HepG2 (cell line): ENCODE results near the gene SRSF1. TPM values are rescaled to one million over a fixed set of nuclear protein-coding genes. Genes with fewer than 3 reads are reported as not detected.

Experiments used
- FOXO1 ChIP-seq: sonication (generic); formaldehyde crosslinking; IDR thresholded peaks from 2 replicates; pipeline ENCODE4 v1.4.0; 2020; ENCODE audit warnings: missing genetic modification reagents
- HCFC1 ChIP-seq: fragments of 150-350 bp; IDR thresholded peaks from 2 replicates; pipeline ENCODE4 v1.6.1; 2014; ENCODE audit warnings: low read depth, low read length
- HES4 ChIP-seq: sonication (generic); formaldehyde crosslinking; IDR thresholded peaks from 2 replicates; pipeline ENCODE4 v1.9.0; 2021; ENCODE audit warnings: mild to moderate bottlenecking, missing genetic modification reagents, borderline replicate concordance
- MAZ ChIP-seq, 2 experiments: sonication (generic) in 1 of 2; formaldehyde crosslinking in 1 of 2; IDR thresholded peaks; 2 replicates each; pipeline versions ENCODE4 v1.5.0 to v1.6.1; 2012 to 2020; ENCODE audit warnings: low read depth in 2 of 2, mild to moderate bottlenecking in 2 of 2, borderline replicate concordance in 1 of 2, improper control_type of control experiment in 1 of 2, low read length in 1 of 2, missing genetic modification reagents in 1 of 2, moderate library complexity in 1 of 2
- MIXL1 ChIP-seq: IDR thresholded peaks from 2 replicates; pipeline ENCODE4 v1.6.1; 2016
- ZNF121 ChIP-seq: sonication (generic); formaldehyde crosslinking; IDR thresholded peaks from 2 replicates; pipeline ENCODE4 v1.5.0; 2020; ENCODE audit warnings: mild to moderate bottlenecking, missing genetic modification reagents
- ZNF331 ChIP-seq: sonication (generic); formaldehyde crosslinking; IDR thresholded peaks from 2 replicates; pipeline ENCODE4 v1.4.0; 2020; ENCODE audit warnings: missing genetic modification reagents
- ZNF33A ChIP-seq: sonication (generic); formaldehyde crosslinking; IDR thresholded peaks from 2 replicates; pipeline ENCODE4 v1.5.1; 2020; ENCODE audit warnings: missing genetic modification reagents, mild to moderate bottlenecking, moderate library complexity, borderline replicate concordance
- ZNF547 ChIP-seq: sonication (generic); formaldehyde crosslinking; IDR thresholded peaks from 2 replicates; pipeline ENCODE4 v1.5.1; 2020; ENCODE audit warnings: mild to moderate bottlenecking, missing genetic modification reagents
- ZNF737 ChIP-seq: sonication (generic); formaldehyde crosslinking; IDR thresholded peaks from 2 replicates; pipeline ENCODE4 v1.5.0; 2020; ENCODE audit warnings: missing genetic modification reagents, mild to moderate bottlenecking, borderline replicate concordance
- polyA plus RNA-seq, 8 experiments: library from polyadenylated mRNA; depleted of rRNA in 3 of 8; stranded (reverse) in 7 of 8; unstranded in 1 of 8; fragments of >200 nt; fragmentation: Illumina TruSeq in 4 of 8; extraction: Trizol in 4 of 8; gene quantifications; 2 replicates each; pipeline versions ENCODE4 v1.2.1 to v1.2.3, GENCODE V29; 2011 to 2016; ENCODE audit warnings: low read depth in 4 of 8, missing spikeins in 1 of 8, mixed read lengths in 1 of 8; ENCODE audit not compliant: insufficient read depth in 1 of 8
- total RNA-seq, 5 experiments: library from RNA; depleted of rRNA; stranded (reverse); fragments of >200 nt; fragmentation: Illumina TruSeq; extraction: Trizol; gene quantifications; 2 replicates each; pipeline ENCODE4 v1.2.3, GENCODE V29; 2016; ENCODE audit warnings: low read depth in 1 of 5
- TF ChIP-seq, protein P1 (sequence below): fragments of 450-650 bp; IDR thresholded peaks from 2 replicates; pipeline ENCODE4 v1.6.1; 2017; ENCODE audit warnings: mild to moderate bottlenecking
- TF ChIP-seq, protein P2 (sequence below): sonication (generic); formaldehyde crosslinking; IDR thresholded peaks from 2 replicates; pipeline ENCODE4 v1.5.0; 2020; ENCODE audit warnings: mild to moderate bottlenecking, missing genetic modification reagents
- TF ChIP-seq, protein P3 (sequence below): IDR thresholded peaks from 2 replicates; pipeline ENCODE4 v1.6.1; 2016
- TF ChIP-seq, protein P4 (sequence below): IDR thresholded peaks from 2 replicates; pipeline ENCODE4 v1.6.1; 2016; ENCODE audit warnings: low read depth, control low read depth

Gene SRSF1
- total and polyA plus RNA-seq, 2 of the 13 experiments (the other 11 are each of a cell fraction or from before 2014, with no cell fraction given): 142 to 445 TPM

DNA sequence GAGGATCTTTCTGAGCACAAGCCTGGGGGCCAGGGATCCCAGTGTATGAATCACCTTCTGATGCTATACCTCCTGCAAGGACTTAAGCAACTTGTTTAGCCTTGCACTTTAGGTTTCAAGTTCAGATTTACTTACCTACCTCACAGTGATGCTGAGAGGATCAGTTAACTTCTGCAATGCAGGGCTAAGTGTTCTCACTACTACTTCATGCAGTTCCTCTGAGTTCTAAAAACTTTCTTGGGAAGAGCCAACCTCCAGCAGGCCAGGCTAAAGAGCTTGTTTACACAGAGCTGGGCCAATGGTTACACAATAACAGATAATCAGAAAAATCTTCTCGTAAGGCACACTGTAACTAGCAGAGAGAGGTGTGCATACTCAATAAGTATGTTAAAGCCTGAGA lies 32.0 kb downstream of the SRSF1 start (continued):
- TF ChIP-seq, protein P1, sequence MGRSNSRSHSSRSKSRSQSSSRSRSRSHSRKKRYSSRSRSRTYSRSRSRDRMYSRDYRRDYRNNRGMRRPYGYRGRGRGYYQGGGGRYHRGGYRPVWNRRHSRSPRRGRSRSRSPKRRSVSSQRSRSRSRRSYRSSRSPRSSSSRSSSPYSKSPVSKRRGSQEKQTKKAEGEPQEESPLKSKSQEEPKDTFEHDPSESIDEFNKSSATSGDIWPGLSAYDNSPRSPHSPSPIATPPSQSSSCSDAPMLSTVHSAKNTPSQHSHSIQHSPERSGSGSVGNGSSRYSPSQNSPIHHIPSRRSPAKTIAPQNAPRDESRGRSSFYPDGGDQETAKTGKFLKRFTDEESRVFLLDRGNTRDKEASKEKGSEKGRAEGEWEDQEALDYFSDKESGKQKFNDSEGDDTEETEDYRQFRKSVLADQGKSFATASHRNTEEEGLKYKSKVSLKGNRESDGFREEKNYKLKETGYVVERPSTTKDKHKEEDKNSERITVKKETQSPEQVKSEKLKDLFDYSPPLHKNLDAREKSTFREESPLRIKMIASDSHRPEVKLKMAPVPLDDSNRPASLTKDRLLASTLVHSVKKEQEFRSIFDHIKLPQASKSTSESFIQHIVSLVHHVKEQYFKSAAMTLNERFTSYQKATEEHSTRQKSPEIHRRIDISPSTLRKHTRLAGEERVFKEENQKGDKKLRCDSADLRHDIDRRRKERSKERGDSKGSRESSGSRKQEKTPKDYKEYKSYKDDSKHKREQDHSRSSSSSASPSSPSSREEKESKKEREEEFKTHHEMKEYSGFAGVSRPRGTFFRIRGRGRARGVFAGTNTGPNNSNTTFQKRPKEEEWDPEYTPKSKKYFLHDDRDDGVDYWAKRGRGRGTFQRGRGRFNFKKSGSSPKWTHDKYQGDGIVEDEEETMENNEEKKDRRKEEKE: no peak
- TF ChIP-seq MAZ (IDR thresholded peaks at IDR 0.05; ENCODE audit: borderline replicate concordance, low read depth, low read length): no peak
- no peak for TF ChIP-seq MAZ (CRISPR knock-in tag; IDR thresholded peaks at IDR 0.05; ENCODE audit: low read depth)
- no peak for TF ChIP-seq ZNF737 (CRISPR knock-in tag)
- peak; percentile 71; the same call in 1 of the 2 replicates for TF ChIP-seq MIXL1 (CRISPR knock-in tag)
- peak; percentile 84; the same call in 1 of the 2 replicates for TF ChIP-seq ZNF331 (CRISPR knock-in tag)
- TF ChIP-seq ZNF33A (CRISPR knock-in tag): no peak
- TF ChIP-seq, protein P2, sequence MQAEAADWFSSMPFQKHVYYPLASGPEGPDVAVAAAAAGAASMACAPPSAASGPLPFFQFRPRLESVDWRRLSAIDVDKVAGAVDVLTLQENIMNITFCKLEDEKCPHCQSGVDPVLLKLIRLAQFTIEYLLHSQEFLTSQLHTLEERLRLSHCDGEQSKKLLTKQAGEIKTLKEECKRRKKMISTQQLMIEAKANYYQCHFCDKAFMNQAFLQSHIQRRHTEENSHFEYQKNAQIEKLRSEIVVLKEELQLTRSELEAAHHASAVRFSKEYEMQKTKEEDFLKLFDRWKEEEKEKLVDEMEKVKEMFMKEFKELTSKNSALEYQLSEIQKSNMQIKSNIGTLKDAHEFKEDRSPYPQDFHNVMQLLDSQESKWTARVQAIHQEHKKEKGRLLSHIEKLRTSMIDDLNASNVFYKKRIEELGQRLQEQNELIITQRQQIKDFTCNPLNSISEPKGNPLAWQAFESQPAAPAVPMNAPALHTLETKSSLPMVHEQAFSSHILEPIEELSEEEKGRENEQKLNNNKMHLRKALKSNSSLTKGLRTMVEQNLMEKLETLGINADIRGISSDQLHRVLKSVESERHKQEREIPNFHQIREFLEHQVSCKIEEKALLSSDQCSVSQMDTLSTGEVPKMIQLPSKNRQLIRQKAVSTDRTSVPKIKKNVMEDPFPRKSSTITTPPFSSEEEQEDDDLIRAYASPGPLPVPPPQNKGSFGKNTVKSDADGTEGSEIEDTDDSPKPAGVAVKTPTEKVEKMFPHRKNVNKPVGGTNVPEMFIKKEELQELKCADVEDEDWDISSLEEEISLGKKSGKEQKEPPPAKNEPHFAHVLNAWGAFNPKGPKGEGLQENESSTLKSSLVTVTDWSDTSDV (CRISPR knock-in tag): no peak
- TF ChIP-seq HES4: no peak
- TF ChIP-seq HCFC1: no peak
- TF ChIP-seq ZNF547 (CRISPR knock-in tag): 0 out of 2 replicates have a peak, but pooled peaks have one; percentile 46
- TF ChIP-seq ZNF121 (CRISPR knock-in tag): no peak
- peak; percentile 81 for TF ChIP-seq FOXO1 (CRISPR knock-in tag)
- TF ChIP-seq, protein P3, sequence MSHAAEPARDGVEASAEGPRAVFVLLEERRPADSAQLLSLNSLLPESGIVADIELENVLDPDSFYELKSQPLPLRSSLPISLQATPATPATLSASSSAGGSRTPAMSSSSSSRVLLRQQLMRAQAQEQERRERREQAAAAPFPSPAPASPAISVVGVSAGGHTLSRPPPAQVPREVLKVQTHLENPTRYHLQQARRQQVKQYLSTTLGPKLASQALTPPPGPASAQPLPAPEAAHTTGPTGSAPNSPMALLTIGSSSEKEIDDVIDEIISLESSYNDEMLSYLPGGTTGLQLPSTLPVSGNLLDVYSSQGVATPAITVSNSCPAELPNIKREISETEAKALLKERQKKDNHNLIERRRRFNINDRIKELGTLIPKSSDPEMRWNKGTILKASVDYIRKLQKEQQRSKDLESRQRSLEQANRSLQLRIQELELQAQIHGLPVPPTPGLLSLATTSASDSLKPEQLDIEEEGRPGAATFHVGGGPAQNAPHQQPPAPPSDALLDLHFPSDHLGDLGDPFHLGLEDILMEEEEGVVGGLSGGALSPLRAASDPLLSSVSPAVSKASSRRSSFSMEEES: 0 out of 2 replicates have a peak, but pooled peaks have one; percentile 19
- TF ChIP-seq, protein P4, sequence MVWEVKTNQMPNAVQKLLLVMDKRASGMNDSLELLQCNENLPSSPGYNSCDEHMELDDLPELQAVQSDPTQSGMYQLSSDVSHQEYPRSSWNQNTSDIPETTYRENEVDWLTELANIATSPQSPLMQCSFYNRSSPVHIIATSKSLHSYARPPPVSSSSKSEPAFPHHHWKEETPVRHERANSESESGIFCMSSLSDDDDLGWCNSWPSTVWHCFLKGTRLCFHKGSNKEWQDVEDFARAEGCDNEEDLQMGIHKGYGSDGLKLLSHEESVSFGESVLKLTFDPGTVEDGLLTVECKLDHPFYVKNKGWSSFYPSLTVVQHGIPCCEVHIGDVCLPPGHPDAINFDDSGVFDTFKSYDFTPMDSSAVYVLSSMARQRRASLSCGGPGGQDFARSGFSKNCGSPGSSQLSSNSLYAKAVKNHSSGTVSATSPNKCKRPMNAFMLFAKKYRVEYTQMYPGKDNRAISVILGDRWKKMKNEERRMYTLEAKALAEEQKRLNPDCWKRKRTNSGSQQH (CRISPR knock-in tag): no peak
